RWPE1 (cell line): Measurements from ENCODE around the gene GGT1.
A peak's percentile ranks its signal among the peaks of the same experiment; 100 is the strongest.

Experiments
- CTCF ChIA-PET: fragments of 350-600 bp; sonication (Branson Sonifier 250); formaldehyde crosslinking; extraction: SDS; loops from one replicate; lab custom pipeline; 2021; lab: Yijun Ruan, JAX
- POLR2A ChIA-PET: fragments of 400-600 bp; formaldehyde crosslinking; extraction: SDS; loops from one replicate; lab custom pipeline; 2020; ENCODE audit warnings: antibody characterized with exemption; ENCODE audit not compliant: low non-redundant PET; lab: Yijun Ruan, JAX
- DNase-seq: peaks from one replicate; pipeline ENCODE4 v3.0.0; 2012; ENCODE audit warnings: low spot score
- H3K27ac ChIP-seq: fragments of 450-650 bp; 2 replicates; pipeline ENCODE4 v1.5.1; 2017
- TF ChIP-seq, protein P1 (sequence below): fragments of 450-650 bp; conservative IDR thresholded peaks from 2 replicates; pipeline ENCODE4 v1.5.1; 2017; ENCODE audit warnings: low read depth, mild to moderate bottlenecking

The GGT1 gene

DNA sequence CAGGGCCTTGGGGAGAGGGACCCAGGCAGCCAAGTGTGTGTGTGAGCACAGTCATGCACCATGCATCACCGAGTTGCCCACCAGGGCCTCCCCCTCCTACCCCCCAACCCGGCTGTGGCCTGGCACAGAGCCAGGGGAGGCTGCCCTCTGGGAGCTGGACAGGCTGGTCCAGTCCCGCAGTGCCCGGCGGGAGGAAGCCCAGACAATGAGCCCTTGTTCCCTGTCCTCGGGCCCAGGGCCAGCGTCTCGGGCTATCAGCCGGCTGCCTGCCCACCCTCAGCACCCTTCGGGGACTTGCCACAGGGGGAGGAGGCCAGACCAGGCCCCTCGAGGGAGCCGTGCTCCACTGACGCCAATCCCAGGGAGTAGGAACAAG lies 14.6 kb upstream of the GGT1 start:
- no peak for DNase-seq
- ChIA-PET CTCF (no interaction called here), POLR2A (no interaction called here)
- peak overlapping the region; percentile 15; the same call in 1 of the 2 replicates for H3K27ac ChIP-seq
- TF ChIP-seq, protein P1, sequence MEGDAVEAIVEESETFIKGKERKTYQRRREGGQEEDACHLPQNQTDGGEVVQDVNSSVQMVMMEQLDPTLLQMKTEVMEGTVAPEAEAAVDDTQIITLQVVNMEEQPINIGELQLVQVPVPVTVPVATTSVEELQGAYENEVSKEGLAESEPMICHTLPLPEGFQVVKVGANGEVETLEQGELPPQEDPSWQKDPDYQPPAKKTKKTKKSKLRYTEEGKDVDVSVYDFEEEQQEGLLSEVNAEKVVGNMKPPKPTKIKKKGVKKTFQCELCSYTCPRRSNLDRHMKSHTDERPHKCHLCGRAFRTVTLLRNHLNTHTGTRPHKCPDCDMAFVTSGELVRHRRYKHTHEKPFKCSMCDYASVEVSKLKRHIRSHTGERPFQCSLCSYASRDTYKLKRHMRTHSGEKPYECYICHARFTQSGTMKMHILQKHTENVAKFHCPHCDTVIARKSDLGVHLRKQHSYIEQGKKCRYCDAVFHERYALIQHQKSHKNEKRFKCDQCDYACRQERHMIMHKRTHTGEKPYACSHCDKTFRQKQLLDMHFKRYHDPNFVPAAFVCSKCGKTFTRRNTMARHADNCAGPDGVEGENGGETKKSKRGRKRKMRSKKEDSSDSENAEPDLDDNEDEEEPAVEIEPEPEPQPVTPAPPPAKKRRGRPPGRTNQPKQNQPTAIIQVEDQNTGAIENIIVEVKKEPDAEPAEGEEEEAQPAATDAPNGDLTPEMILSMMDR, result no peak

DNA sequence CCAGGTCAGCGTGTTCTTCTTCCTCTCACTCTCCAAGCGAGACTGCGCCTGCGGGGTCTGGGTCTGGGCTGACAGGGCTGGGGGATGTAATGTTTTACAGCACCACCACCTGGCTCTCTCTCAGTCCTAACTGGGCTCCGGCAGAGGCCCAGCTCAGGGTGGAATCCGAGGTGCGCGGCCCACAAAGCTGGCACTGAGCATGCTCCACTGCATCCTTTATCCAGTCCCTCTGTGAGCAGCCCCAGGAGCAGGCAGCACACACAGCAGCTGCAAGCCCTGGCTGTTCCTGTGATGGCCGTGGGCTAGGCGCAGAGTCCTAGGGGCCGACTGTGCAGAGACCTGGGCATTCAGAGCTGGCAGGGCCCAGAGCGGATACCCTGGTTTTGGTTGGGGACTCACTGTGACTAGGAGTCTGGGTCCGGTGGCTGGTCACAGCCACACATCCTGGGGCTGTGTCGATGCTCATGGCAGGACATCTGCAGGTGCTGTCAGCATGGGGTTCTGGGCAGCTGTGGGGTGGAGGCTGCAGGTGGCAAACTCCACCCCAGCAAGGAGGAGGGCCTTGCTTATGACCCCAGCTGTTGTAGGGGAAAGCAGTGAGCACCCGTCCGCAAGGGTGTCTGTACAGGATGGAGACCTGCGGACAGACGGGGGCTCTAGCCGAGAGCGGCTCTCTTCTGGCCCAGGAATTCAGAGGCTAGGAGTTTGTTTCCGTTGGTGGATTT lies 14.1 kb upstream of the GGT1 start:
- H3K27ac ChIP-seq, result peak overlapping the region; percentile 15; the same call in 1 of the 2 replicates
- TF ChIP-seq, protein P1, result no peak
- no peak for DNase-seq
- POLR2A ChIA-PET, result no interaction called here
- CTCF ChIA-PET, result interaction anchor here (0.7 kb wide), 1 partner anchor 462 kb away, joined by 3 read pairs; no protein-coding TSS in a partner anchor

DNA sequence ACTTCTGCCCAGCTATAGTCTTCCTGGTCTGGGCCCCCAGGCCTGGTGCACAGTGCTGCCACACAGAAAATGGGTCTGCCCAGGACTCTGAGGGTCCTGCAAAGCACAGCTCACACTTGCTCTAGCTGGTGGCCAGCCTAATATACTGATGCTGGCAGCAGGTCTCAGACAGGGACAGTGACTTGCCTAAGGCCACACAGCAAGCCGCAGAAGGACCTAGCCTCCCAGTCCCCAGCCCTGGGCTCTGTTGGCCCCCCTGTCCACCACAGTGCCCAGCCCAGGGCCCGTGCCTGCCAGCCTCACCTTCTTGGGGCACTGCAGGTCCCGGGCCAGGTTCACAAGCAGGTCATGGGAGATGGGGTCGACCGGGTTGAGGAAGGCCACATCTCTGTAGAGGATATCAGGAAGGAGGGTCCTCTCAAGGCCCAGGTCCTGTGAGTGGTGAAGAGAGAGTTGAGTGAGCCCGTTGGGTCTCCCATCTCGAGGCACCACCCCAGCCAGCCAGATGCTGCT lies 13.4 kb upstream of the GGT1 start:
- no peak overlapping the region for H3K27ac ChIP-seq

DNA sequence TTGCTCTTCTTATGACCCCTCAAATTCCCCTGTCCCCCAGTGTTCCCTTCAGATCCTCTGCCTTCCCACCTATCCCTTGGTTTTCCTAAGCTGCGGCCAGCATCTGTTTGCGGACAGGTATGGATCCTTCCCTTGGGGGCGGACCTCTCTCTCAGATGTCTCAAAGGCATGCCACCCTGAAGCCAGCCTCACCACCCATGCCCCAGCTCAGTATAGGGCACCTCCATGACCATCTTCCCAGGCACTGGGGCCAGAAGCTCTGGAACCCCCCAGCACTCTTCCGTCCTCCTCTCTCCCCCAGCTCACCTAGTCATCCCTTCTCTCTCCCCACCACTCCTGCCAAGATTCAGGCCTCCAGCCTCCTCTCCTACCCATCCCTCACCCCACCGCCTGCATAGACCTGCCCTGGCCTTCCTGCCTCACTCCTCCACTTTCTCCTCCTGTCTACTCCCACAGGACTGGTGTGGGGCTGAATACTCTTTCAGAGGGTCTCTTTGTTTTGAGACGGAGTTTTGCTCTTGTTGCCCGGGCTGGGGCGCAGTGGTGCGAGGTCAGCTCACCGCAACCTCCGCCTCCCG lies 12.3 kb upstream of the GGT1 start:
- TF ChIP-seq, protein P1, result no peak
- CTCF ChIA-PET, result interaction anchor here (0.6 kb wide), 1 partner anchor 1067 kb away, joined by 4 read pairs; no protein-coding TSS in a partner anchor
- no peak for DNase-seq
- POLR2A ChIA-PET, result no interaction called here
- peak overlapping the region; percentile 76 for H3K27ac ChIP-seq

More for the DNA sequence above, 13.4 kb upstream of the GGT1 start:
- TF ChIP-seq, protein P1, result no peak
- DNase-seq, result no peak
- POLR2A ChIA-PET, result no interaction called here
- CTCF ChIA-PET, result interaction anchor here (0.7 kb wide), 1 partner anchor 461 kb away, joined by 3 read pairs; no protein-coding TSS in a partner anchor

DNA sequence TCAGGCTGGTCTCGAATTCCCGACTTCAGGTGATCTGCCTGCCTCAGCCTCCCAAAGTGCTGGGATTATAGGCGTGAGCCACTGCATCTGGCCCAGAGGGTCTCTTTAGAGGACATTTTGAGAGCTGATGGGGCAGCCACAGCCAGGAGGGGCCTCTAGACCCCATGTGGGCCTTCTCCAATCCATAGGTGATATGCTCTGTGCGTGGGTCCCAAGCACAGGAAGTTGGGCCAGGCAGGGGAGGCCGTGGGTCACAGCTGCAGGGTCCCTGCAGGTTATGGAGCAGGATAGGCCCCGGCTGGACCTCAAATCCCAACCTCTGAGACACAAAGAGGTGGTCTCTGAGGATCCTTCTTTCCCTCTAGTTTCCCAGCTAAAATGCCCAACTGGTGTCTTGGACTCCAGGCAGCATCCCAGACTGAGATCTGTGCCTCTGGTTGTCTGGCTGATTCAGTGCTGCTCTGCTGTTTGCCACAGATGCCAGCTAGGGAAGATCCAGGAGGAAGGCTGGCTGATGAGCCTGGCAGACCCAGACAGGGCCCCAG lies 11.6 kb upstream of the GGT1 start:
- ChIA-PET CTCF (interaction anchor here (0.6 kb wide), 1 partner anchor 1068 kb away, joined by 4 read pairs; no protein-coding TSS in a partner anchor), POLR2A (no interaction called here)
- TF ChIP-seq, protein P1, result no peak
- peak overlapping the region; percentile 76 for H3K27ac ChIP-seq
- DNase-seq, result no peak

DNA sequence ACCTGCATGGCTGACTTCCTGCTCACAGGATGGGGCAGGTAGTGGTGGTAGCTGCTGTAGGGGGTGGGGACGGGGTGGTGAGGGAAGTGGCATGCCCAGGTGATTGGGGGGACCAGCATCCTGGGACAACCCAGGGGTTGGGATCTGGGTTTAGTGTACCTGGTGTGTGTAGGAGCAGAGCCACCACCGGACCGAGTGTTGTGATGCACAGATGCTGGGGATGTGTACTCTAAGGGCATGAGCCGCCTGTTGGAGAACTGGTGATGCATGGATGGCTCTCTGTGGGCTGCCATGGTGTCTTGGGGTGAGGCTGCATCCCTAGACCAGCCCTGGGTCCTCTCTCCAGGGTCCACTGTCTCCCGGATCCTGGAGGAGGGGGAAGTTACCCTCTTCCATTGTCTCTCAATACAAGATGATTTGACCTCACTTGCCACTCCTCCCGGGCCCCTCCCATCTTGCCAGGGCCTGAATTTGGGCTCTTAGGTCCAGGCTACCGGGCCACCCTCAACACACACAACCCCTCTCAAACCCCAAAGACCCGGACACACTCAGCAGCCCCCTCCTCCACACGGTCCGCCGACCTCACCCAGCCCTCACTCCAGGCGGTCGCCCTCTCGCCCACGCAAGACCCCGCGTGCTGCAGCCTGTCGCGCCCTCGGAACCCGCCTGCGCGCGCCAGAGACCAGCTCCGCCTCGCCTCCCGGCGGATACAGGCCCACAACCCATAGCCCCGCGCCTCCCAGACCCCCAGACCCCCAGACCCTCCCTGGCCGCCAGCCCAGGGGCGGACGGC lies 10.7 kb upstream of the GGT1 start:
- ChIA-PET CTCF (interaction anchor here (0.6 kb wide), 1 partner anchor 169 kb away, joined by 3 read pairs; no protein-coding TSS in a partner anchor), POLR2A (no interaction called here)
- peak; percentile 10 for DNase-seq
- H3K27ac ChIP-seq, result peak overlapping the region; percentile 76
- TF ChIP-seq, protein P1, result no peak
